Measurements from ENCODE around the gene QSOX2. TPM values are rescaled to one million over a fixed set of nuclear protein-coding genes. Genes with fewer than 3 reads are reported as not detected.

Gene QSOX2
- total RNA-seq, 2 donors from 2014 or later, result 4.3 to 12.2 TPM

- intact Hi-C loops (cut with DNase I), result no loop called here
Observed at GRCh38 chr9:136254381-136255165, 9.0 kb upstream of the QSOX2 start.

GRCh38 chr9:136253246-136254130, 7.9 kb upstream of the QSOX2 start:
- H3K27ac ChIP-seq, result no peak overlapping the region
- 82% methylated on average over 27 of the region's 32 CpGs for WGBS
- DNase-seq (ENCODE audit: low spot score), result no peak
- H3K36me3 ChIP-seq, result no peaks in the 10 kb centered on the region
- H3K9me3 ChIP-seq, result no peaks in the 10 kb centered on the region
- H3K4me3 ChIP-seq, result no peak overlapping the region
- intact Hi-C loops (cut with DNase I), result no loop called here
- TF ChIP-seq POLR2AphosphoS5 (IDR thresholded peaks at IDR 0.05), result no peak
- TF ChIP-seq CTCF (IDR thresholded peaks at IDR 0.05), result no peak
- no peak for TF ChIP-seq POLR2A (IDR thresholded peaks at IDR 0.05)
- no peaks in the 10 kb centered on the region for H3K27me3 ChIP-seq (replicated peaks; ENCODE audit: insufficient read depth)
- no peaks in the 10 kb centered on the region for H3K4me1 ChIP-seq (replicated peaks)

More at GRCh38 chr9:136254381-136255165, 9.0 kb upstream of the QSOX2 start:
- H3K4me1 ChIP-seq (replicated peaks), result no peaks in the 10 kb centered on the region
- no peaks in the 10 kb centered on the region for H3K9me3 ChIP-seq
- TF ChIP-seq POLR2A (IDR thresholded peaks at IDR 0.05) (no peak), POLR2AphosphoS5 (IDR thresholded peaks at IDR 0.05) (no peak), CTCF (IDR thresholded peaks at IDR 0.05) (no peak)
- H3K4me3 ChIP-seq, result no peak overlapping the region
- 78% methylated on average over 20 of the region's 25 CpGs for WGBS
- no peak overlapping the region for H3K27ac ChIP-seq
- H3K36me3 ChIP-seq, result no peaks in the 10 kb centered on the region
- H3K27me3 ChIP-seq (replicated peaks; ENCODE audit: insufficient read depth), result no peaks in the 10 kb centered on the region
- no peak for DNase-seq (ENCODE audit: low spot score)

GRCh38 chr9:136252846-136253245, 7.2 kb upstream of the QSOX2 start:
- intact Hi-C loops (cut with DNase I), result no loop called here
- TF ChIP-seq POLR2AphosphoS5 (IDR thresholded peaks at IDR 0.05), result no peak
- no peak for TF ChIP-seq CTCF (IDR thresholded peaks at IDR 0.05)
- TF ChIP-seq POLR2A (IDR thresholded peaks at IDR 0.05), result no peak
- H3K27ac ChIP-seq, result no peak overlapping the region
- no peaks in the 10 kb centered on the region for H3K27me3 ChIP-seq (replicated peaks; ENCODE audit: insufficient read depth)
- H3K9me3 ChIP-seq, result no peaks in the 10 kb centered on the region
- DNase-seq (ENCODE audit: low spot score), result no peak
- WGBS, result 88% methylated on average over 8 of the region's 10 CpGs
- H3K4me1 ChIP-seq (replicated peaks), result no peaks in the 10 kb centered on the region
- H3K4me3 ChIP-seq, result no peak overlapping the region
- H3K36me3 ChIP-seq, result no peaks in the 10 kb centered on the region

GRCh38 chr9:136252281-136252680, 6.7 kb upstream of the QSOX2 start:
- Histone ChIP-seq H3K9me3 (no peaks in the 10 kb centered on the region), H3K36me3 (no peaks in the 10 kb centered on the region), H3K27me3 (replicated peaks; ENCODE audit: insufficient read depth) (no peaks in the 10 kb centered on the region), H3K4me3 (no peak overlapping the region), H3K4me1 (replicated peaks) (no peaks in the 10 kb centered on the region), H3K27ac (no peak overlapping the region)
- TF ChIP-seq POLR2A (IDR thresholded peaks at IDR 0.05) (no peak), CTCF (IDR thresholded peaks at IDR 0.05) (no peak), POLR2AphosphoS5 (IDR thresholded peaks at IDR 0.05) (no peak)
- WGBS, result 100% methylated on average over 1 of the region's 29 CpGs
- no peak for DNase-seq (ENCODE audit: low spot score)
- intact Hi-C loops (cut with DNase I), result no loop called here
